ENCODE data around the gene SYT5.
"Not testable (repeated sequence)": the region's sequence is repeated elsewhere in the genome, so short reads cannot be mapped to it uniquely, and the experiment has no call there.

- TF ChIP-seq, protein P1, sequence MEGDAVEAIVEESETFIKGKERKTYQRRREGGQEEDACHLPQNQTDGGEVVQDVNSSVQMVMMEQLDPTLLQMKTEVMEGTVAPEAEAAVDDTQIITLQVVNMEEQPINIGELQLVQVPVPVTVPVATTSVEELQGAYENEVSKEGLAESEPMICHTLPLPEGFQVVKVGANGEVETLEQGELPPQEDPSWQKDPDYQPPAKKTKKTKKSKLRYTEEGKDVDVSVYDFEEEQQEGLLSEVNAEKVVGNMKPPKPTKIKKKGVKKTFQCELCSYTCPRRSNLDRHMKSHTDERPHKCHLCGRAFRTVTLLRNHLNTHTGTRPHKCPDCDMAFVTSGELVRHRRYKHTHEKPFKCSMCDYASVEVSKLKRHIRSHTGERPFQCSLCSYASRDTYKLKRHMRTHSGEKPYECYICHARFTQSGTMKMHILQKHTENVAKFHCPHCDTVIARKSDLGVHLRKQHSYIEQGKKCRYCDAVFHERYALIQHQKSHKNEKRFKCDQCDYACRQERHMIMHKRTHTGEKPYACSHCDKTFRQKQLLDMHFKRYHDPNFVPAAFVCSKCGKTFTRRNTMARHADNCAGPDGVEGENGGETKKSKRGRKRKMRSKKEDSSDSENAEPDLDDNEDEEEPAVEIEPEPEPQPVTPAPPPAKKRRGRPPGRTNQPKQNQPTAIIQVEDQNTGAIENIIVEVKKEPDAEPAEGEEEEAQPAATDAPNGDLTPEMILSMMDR (IDR thresholded peaks at IDR 0.05), result not testable (repeated sequence)
- not testable (repeated sequence) for TF ChIP-seq POLR2A (IDR thresholded peaks at IDR 0.05)
Measured at GRCh38 chr19:55224679-55225414, 44.8 kb upstream of the SYT5 start.

Measured in heart left ventricle (tissue), 13 donors.